OCI-LY7 (cell line): ENCODE data around the gene SYTL5.

ENCODE experiments used
- EZH2phosphoT487 ChIP-seq: fragments of 200-600 bp; sonication (generic); IDR thresholded peaks from 2 replicates; pipeline ENCODE4 v1.6.1; 2018; ENCODE audit warnings: low read depth, borderline replicate concordance, mild to moderate bottlenecking, mixed run types, antibody characterized with exemption, low read length, moderate library complexity, mixed read lengths
- TF ChIP-seq, protein P1 (sequence below): fragments of 200-600 bp; sonication (generic); conservative IDR thresholded peaks from 2 replicates; pipeline ENCODE4 v1.5.1; 2014; ENCODE audit warnings: mild to moderate bottlenecking, antibody characterized with exemption, low read length, moderate library complexity, mixed read lengths

DNA sequence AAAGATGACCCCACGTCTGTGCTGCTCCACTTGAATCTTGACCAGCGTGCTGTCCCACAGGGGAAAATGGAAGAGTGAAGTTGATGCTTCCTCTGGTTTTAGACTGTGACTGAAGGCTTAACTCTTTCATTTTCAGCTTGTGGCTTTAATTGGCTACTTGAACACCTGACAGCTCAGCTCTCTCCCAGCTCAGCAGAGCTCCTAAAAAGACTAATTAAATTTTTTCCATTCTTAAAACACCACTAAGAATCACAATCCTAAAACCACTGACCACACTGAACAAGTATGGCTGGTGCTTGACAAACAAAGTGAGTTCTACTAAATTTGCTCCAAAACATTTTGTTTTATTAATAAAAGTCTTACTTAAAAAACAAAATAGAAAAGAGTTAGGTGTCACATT, 142.7 kb downstream of the SYTL5 start:
- TF ChIP-seq, protein P1, sequence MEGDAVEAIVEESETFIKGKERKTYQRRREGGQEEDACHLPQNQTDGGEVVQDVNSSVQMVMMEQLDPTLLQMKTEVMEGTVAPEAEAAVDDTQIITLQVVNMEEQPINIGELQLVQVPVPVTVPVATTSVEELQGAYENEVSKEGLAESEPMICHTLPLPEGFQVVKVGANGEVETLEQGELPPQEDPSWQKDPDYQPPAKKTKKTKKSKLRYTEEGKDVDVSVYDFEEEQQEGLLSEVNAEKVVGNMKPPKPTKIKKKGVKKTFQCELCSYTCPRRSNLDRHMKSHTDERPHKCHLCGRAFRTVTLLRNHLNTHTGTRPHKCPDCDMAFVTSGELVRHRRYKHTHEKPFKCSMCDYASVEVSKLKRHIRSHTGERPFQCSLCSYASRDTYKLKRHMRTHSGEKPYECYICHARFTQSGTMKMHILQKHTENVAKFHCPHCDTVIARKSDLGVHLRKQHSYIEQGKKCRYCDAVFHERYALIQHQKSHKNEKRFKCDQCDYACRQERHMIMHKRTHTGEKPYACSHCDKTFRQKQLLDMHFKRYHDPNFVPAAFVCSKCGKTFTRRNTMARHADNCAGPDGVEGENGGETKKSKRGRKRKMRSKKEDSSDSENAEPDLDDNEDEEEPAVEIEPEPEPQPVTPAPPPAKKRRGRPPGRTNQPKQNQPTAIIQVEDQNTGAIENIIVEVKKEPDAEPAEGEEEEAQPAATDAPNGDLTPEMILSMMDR: no peak
- TF ChIP-seq EZH2phosphoT487: no peak
